Measurements from ENCODE around the gene CHRND. TPM values are rescaled to one million over a fixed set of nuclear protein-coding genes. Genes with fewer than 3 reads are reported as not detected.
A peak's percentile ranks its signal among the peaks of the same experiment; 100 is the strongest.

CHRND gene
- total RNA-seq, 1 donor from 2014 or later: not detected

DNA sequence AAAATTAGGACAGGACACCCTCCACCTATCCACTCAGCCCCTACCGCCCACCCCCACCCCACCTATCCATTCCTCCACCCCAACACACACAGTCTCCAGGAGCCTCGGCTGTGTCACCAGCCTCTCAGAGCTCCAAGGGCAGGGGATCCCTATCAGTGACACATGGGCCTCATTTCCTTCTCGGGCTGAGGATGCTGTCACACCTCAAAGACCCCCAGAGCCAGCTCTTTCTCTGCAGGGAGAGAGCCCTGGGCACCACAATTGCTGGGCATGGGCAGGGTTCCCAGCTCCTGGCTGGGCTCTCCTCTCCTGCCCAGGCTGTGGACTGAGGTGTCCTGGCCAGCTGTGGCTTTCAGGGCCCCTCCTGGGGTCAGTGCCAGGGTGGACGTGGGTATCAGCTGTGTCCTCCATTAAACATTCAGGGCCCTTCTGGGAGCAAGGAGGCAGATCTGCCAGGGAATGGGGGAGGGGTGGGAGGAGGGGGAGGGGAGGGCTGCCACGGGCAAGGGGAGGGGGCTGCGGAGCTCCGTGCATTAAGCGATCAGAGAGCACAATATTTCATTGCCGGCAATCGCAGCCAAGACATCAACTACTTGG lies 24.1 kb upstream of the CHRND start:
- no peaks in the 10 kb centered on the region for H3K36me3 ChIP-seq
- no peak overlapping the region for H3K27ac ChIP-seq
- no peak for TF ChIP-seq CTCF (IDR thresholded peaks at IDR 0.05)
- peaks cover 4 to 7% of the 10 kb centered on the region in 2 donors for H3K4me1 ChIP-seq
- H3K4me3 ChIP-seq: no peak overlapping the region
- intact Hi-C loops (cut with DNase I): no loop called here
- no peaks in the 10 kb centered on the region for H3K27me3 ChIP-seq
- no peak for DNase-seq (ENCODE audit: low spot score in 2 of 2)
- H3K9me3 ChIP-seq: no peaks in the 10 kb centered on the region

DNA sequence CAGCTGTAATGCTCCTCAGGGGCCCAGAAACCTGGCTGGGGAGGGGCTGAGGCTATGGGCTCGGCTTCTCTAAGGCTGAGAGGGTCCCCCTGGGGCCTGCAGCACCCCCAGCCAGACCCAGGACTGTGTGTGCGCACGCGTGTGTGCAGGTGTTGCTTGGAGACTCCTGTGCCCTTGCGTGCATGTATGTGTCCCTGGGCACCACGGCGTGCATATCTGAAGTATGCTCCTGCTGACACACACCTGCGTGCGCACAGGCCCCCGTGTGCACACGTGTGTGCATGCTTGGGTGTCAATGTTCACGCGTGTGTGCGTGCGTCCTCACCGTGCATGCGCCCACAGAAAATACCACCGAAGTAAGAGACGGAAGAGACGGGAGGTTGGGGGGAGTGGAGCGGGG lies 23.4 kb upstream of the CHRND start:
- no peak for TF ChIP-seq CTCF (IDR thresholded peaks at IDR 0.05)
- DNase-seq (ENCODE audit: low spot score in 2 of 2): no peak
- H3K27me3 ChIP-seq: no peaks in the 10 kb centered on the region

GRCh38 chr2:232502911-232503808 lies 22.8 kb upstream of the CHRND start:
- no peak for TF ChIP-seq CTCF (IDR thresholded peaks at IDR 0.05)
- DNase-seq (ENCODE audit: low spot score in 2 of 2): no peak
- intact Hi-C loops (cut with DNase I): no loop called here
- Histone ChIP-seq H3K9me3 (no peaks in the 10 kb centered on the region), H3K4me1 (peaks cover 4 to 7% of the 10 kb centered on the region in 2 donors), H3K27me3 (no peaks in the 10 kb centered on the region), H3K27ac (no peak overlapping the region), H3K36me3 (no peaks in the 10 kb centered on the region), H3K4me3 (peak overlapping the region; percentile 39 to 67)

More for the DNA sequence above, 23.4 kb upstream of the CHRND start:
- H3K4me1 ChIP-seq: peaks cover 4 to 7% of the 10 kb centered on the region in 2 donors
- no peaks in the 10 kb centered on the region for H3K9me3 ChIP-seq
- intact Hi-C loops (cut with DNase I): no loop called here
- H3K27ac ChIP-seq: no peak overlapping the region
- no peaks in the 10 kb centered on the region for H3K36me3 ChIP-seq
- H3K4me3 ChIP-seq: peak overlapping the region in 1 of 2 donors; percentile 67

- H3K27ac ChIP-seq: no peak overlapping the region
- H3K4me3 ChIP-seq: peak overlapping the region; percentile 39 to 67
- no peak for TF ChIP-seq CTCF (IDR thresholded peaks at IDR 0.05)
- no peak for DNase-seq (ENCODE audit: low spot score in 2 of 2)
- no peaks in the 10 kb centered on the region for H3K36me3 ChIP-seq
- H3K27me3 ChIP-seq: no peaks in the 10 kb centered on the region
- peaks cover 4 to 7% of the 10 kb centered on the region in 2 donors for H3K4me1 ChIP-seq
- no peaks in the 10 kb centered on the region for H3K9me3 ChIP-seq
- intact Hi-C loops (cut with DNase I): no loop called here
Measured at GRCh38 chr2:232503809-232504323, 22.1 kb upstream of the CHRND start.

- Histone ChIP-seq H3K4me3 (no peak overlapping the region), H3K27me3 (no peaks in the 10 kb centered on the region), H3K27ac (no peak overlapping the region), H3K4me1 (peaks cover 4 to 7% of the 10 kb centered on the region in 2 donors), H3K9me3 (no peaks in the 10 kb centered on the region), H3K36me3 (no peaks in the 10 kb centered on the region)
- DNase-seq (ENCODE audit: low spot score in 2 of 2): no peak
- intact Hi-C loops (cut with DNase I): no loop called here
- no peak for TF ChIP-seq CTCF (IDR thresholded peaks at IDR 0.05)
Measured at GRCh38 chr2:232504438-232504837, 21.5 kb upstream of the CHRND start.

Measured in ascending aorta (tissue), 2 donors.